Esophagus muscularis mucosa (tissue), 4 donors: ENCODE results near the gene ATF6B. TPM values are rescaled to one million over a fixed set of nuclear protein-coding genes. Genes with fewer than 3 reads are reported as not detected.
"Not testable (repeated sequence)": the region's sequence is repeated elsewhere in the genome, so short reads cannot be mapped to it uniquely, and the experiment has no call there.

Experiments used
- DNase-seq: peaks from one replicate; pipeline ENCODE4 v3.0.0-alpha.2; 2017; ENCODE audit errors: extremely low spot score
- H3K27ac ChIP-seq, 4 donors: fragments of 200-600 bp; sonication (generic); replicated peaks in 1 of 4; 1 replicate in 3 of 4; 2 replicates in 1 of 4; pipeline ENCODE4 v1.5.1; 2016 to 2019; ENCODE audit warnings: mild to moderate bottlenecking in 1 of 4
- H3K27me3 ChIP-seq, 4 donors: fragments of 200-600 bp; sonication (generic); one replicate each; pipeline versions ENCODE4 v1.5.1 to v1.6.0; 2016 to 2019
- H3K36me3 ChIP-seq, 4 donors: fragments of 200-600 bp; sonication (generic); one replicate each; pipeline ENCODE4 v1.5.1; 2016 to 2019
- H3K4me1 ChIP-seq, 4 donors: fragments of 200-600 bp; sonication (generic); one replicate each; pipeline ENCODE4 v1.5.1; 2016 to 2019
- H3K4me3 ChIP-seq, 4 donors: fragments of 200-600 bp; sonication (generic); 1 replicate in 2 of 4; 2 replicates in 2 of 4; pipeline ENCODE4 v1.5.1; 2016 to 2019; ENCODE audit warnings: mild to moderate bottlenecking in 4 of 4, moderate library complexity in 1 of 4
- H3K9me3 ChIP-seq, 4 donors: fragments of 200-600 bp; sonication (generic); 1 replicate in 3 of 4; 2 replicates in 1 of 4; pipeline ENCODE4 v1.5.1; 2016 to 2019
- CTCF ChIP-seq, 3 experiments: fragments of 200-600 bp in 2 of 3; fragments of 450-650 bp in 1 of 3; sonication (generic) in 2 of 3; IDR thresholded peaks; one replicate each; pipeline ENCODE4 v1.5.1; 2017 to 2019; ENCODE audit warnings: antibody characterized with exemption in 3 of 3, mild to moderate bottlenecking in 2 of 3, moderate library complexity in 1 of 3
- EP300 ChIP-seq: sonication (generic); formaldehyde crosslinking; IDR thresholded peaks from one replicate; pipeline ENCODE4 v1.6.1; 2017; ENCODE audit warnings: antibody characterized with exemption
- POLR2A ChIP-seq: fragments of 450-650 bp; IDR thresholded peaks from one replicate; pipeline ENCODE4 v1.6.1; 2017; ENCODE audit warnings: antibody characterized with exemption, moderate library complexity, mild to moderate bottlenecking, low read depth
- POLR2AphosphoS5 ChIP-seq, 2 donors: sonication (generic); formaldehyde crosslinking; IDR thresholded peaks; one replicate each; pipeline ENCODE4 v1.6.1; 2017; ENCODE audit warnings: antibody characterized with exemption in 2 of 2
- WGBS: methylation state at CpG from one replicate; pipeline ENCODE4 v1.1.5; 2018; 5-methylcytosine and 5-hydroxymethylcytosine counted together
- intact Hi-C: fragments of 100-400 bp; cut with DNase I; formaldehyde crosslinking; loops from one replicate; pipeline ENCODE4 v1.15.1; 2023
- total RNA-seq, 4 donors: library from RNA; depleted of rRNA; stranded (reverse); fragments of >200 nt; gene quantifications; one replicate each; pipeline versions ENCODE4 v1.1.0 to v1.2.1, GENCODE V29; 2016

Gene ATF6B
- total RNA-seq, 4 donors from 2014 or later: 17.7 to 37.4 (median 27.2) TPM

GRCh38 chr6:32148289-32149091 lies 20.4 kb upstream of the ATF6B start:
- Histone ChIP-seq H3K27me3 (no peaks in the 10 kb centered on the region), H3K9me3 (no peaks in the 10 kb centered on the region), H3K36me3 (peaks cover 0 to 17% (median 6%) of the 10 kb centered on the region in 4 donors), H3K27ac (no peak overlapping the region), H3K4me1 (peaks cover 24 to 41% (median 39%) of the 10 kb centered on the region in 4 donors), H3K4me3 (peak overlapping the region in 2 of 4 donors; percentile 15 to 35)
- WGBS: 61% methylated on average over 39 of the region's 39 CpGs
- DNase-seq: no peak
- no peak for TF ChIP-seq POLR2AphosphoS5 (IDR thresholded peaks at IDR 0.05)
- no peak for TF ChIP-seq CTCF (IDR thresholded peaks at IDR 0.05)
- no peak for TF ChIP-seq EP300
- intact Hi-C loops: no loop called here

GRCh38 chr6:32147401-32148132 lies 19.5 kb upstream of the ATF6B start:
- DNase-seq: no peak
- 92% methylated on average over 4 of the region's 4 CpGs for WGBS
- Histone ChIP-seq H3K4me3 (no peak overlapping the region), H3K27ac (no peak overlapping the region), H3K9me3 (no peaks in the 10 kb centered on the region), H3K36me3 (peaks cover 0 to 17% (median 6%) of the 10 kb centered on the region in 4 donors), H3K27me3 (no peaks in the 10 kb centered on the region), H3K4me1 (peaks cover 19 to 31% (median 29%) of the 10 kb centered on the region in 4 donors)
- intact Hi-C loops: no loop called here
- TF ChIP-seq CTCF (IDR thresholded peaks at IDR 0.05) (no peak), POLR2A (no peak), EP300 (no peak), POLR2AphosphoS5 (IDR thresholded peaks at IDR 0.05) (no peak)

GRCh38 chr6:32146687-32147086 lies 18.6 kb upstream of the ATF6B start:
- H3K36me3 ChIP-seq: peaks cover 0 to 17% (median 6%) of the 10 kb centered on the region in 4 donors
- DNase-seq: no peak
- no peaks in the 10 kb centered on the region for H3K9me3 ChIP-seq
- H3K4me3 ChIP-seq: no peak overlapping the region
- no peaks in the 10 kb centered on the region for H3K27me3 ChIP-seq
- H3K4me1 ChIP-seq: peaks cover 12 to 24% (median 21%) of the 10 kb centered on the region in 4 donors
- no peak for TF ChIP-seq CTCF (IDR thresholded peaks at IDR 0.05)
- TF ChIP-seq EP300: no peak
- TF ChIP-seq POLR2A: no peak
- TF ChIP-seq POLR2AphosphoS5 (IDR thresholded peaks at IDR 0.05): no peak
- 56% methylated on average over 4 of the region's 4 CpGs for WGBS
- H3K27ac ChIP-seq: no peak overlapping the region
- intact Hi-C loops: no loop called here

- DNase-seq: no peak
- Histone ChIP-seq H3K4me1 (peaks cover 12 to 20% (median 17%) of the 10 kb centered on the region in 4 donors), H3K27ac (no peak overlapping the region), H3K4me3 (no peak overlapping the region), H3K27me3 (no peaks in the 10 kb centered on the region), H3K36me3 (peaks cover 0 to 17% (median 6%) of the 10 kb centered on the region in 4 donors), H3K9me3 (no peaks in the 10 kb centered on the region)
- no peak for TF ChIP-seq POLR2AphosphoS5 (IDR thresholded peaks at IDR 0.05)
- TF ChIP-seq EP300: no peak
- no peak for TF ChIP-seq POLR2A
- no peak for TF ChIP-seq CTCF (IDR thresholded peaks at IDR 0.05)
- intact Hi-C loops: no loop called here
- 93% methylated on average over 1 of the region's 1 CpG for WGBS
Measured at GRCh38 chr6:32146287-32146686, 18.2 kb upstream of the ATF6B start.

GRCh38 chr6:32144238-32144637 lies 16.2 kb upstream of the ATF6B start:
- H3K27ac ChIP-seq, DNase-seq, intact Hi-C loops, H3K4me3 ChIP-seq, H3K4me1 ChIP-seq, H3K9me3 ChIP-seq, H3K27me3 ChIP-seq: not testable (repeated sequence)
- H3K36me3 ChIP-seq: peaks cover 0 to 13% (median 5%) of the 10 kb centered on the region in 4 donors
- 87% methylated on average over 7 of the region's 7 CpGs for WGBS
